Renal pelvis (tissue), 3 donors: ENCODE results near the gene CD63. TPM values are rescaled to one million over a fixed set of nuclear protein-coding genes. Genes with fewer than 3 reads are reported as not detected.

Experiments
- polyA plus RNA-seq, 3 donors: library from polyadenylated mRNA; unstranded; fragments of 120-200 nt; gene quantifications; one replicate each; pipeline ENCODE4 v1.2.1, GENCODE V29; 2013; ENCODE audit not compliant: insufficient read length in 3 of 3

Gene CD63
- polyA plus RNA-seq, 3 donors: 637 to 739 (median 680) TPM

Other genes with a start within 250 kb of the CD63 start
- gene OR6C68, start 236.6 kb downstream of the CD63 start, polyA plus RNA-seq: not detected
- gene OR6C4, start 179.4 kb downstream of the CD63 start, polyA plus RNA-seq: under 1 TPM in 1 of 3 donors, not detected in 2; 0.04 TPM
- gene OR2AP1, start 156.5 kb downstream of the CD63 start, polyA plus RNA-seq: not detected
- not detected for gene OR10P1, start 92.1 kb downstream of the CD63 start, polyA plus RNA-seq
- gene ITGA7, start 21.1 kb downstream of the CD63 start, polyA plus RNA-seq: 10 to 100 TPM; 38.2 to 43.3 (median 38.9) TPM
- gene BLOC1S1, start 13.0 kb downstream of the CD63 start, polyA plus RNA-seq: 100 to 1,000 TPM; 114 to 141 (median 120) TPM
- gene RDH5, start 8.6 kb downstream of the CD63 start, polyA plus RNA-seq: 10 to 100 TPM; 22.2 to 41.6 (median 41.4) TPM
- 10 to 100 TPM; 21.3 to 24.6 (median 23.9) TPM for gene GDF11, start 14.1 kb upstream of the CD63 start, polyA plus RNA-seq
- gene SARNP, start 88.7 kb upstream of the CD63 start, polyA plus RNA-seq: 100 to 1,000 TPM; 105 to 132 (median 112) TPM
- gene ORMDL2, start 89.0 kb upstream of the CD63 start, polyA plus RNA-seq: 10 to 100 TPM; 30.2 to 36.3 (median 34.8) TPM
- 10 to 100 TPM; 44.8 to 46.9 (median 45.3) TPM for gene DNAJC14, start 100.6 kb upstream of the CD63 start, polyA plus RNA-seq
- gene MMP19, start 113.9 kb upstream of the CD63 start, polyA plus RNA-seq: 1 to 10 TPM in 1 of 3 donors, under 1 TPM in 2; 0.61 to 1.2 (median 0.77) TPM
- gene PYM1, start 198.9 kb upstream of the CD63 start, polyA plus RNA-seq: 10 to 100 TPM; 33.2 to 41.1 (median 36.7) TPM
- gene DGKA, start 202.2 kb upstream of the CD63 start, polyA plus RNA-seq: 10 to 100 TPM; 17.7 to 26.1 (median 17.7) TPM
- 1 to 10 TPM; 3.3 to 5.2 (median 3.6) TPM for gene PMEL, start 237.0 kb upstream of the CD63 start, polyA plus RNA-seq
- 10 to 100 TPM; 60.6 to 74.6 (median 61.6) TPM for gene CDK2, start 237.8 kb upstream of the CD63 start, polyA plus RNA-seq
- gene RAB5B, start 245.1 kb upstream of the CD63 start, polyA plus RNA-seq: 100 to 1,000 TPM; 149 to 175 (median 158) TPM